OCI-LY3 (cell line): ENCODE measurements around the gene PRPSAP1.
A peak's percentile ranks its signal among the peaks of the same experiment; 100 is the strongest.

Experiments
- H2AFZ ChIP-seq: fragments of 200-600, 300-600 bp; shearing (Covaris generic); 2 replicates; pipeline ENCODE4 v1.6.0; 2014; ENCODE audit warnings: antibody characterized with exemption, low read depth, low read length
- H3K27ac ChIP-seq: fragments of 200-600, 300-600 bp; sonication (generic); 2 replicates; pipeline ENCODE4 v1.5.1; 2014; ENCODE audit warnings: mild to moderate bottlenecking, low read length, moderate library complexity, mixed read lengths
- H3K27me3 ChIP-seq: fragments of 200-600, 300-600 bp; sonication (generic); 2 replicates; pipeline ENCODE4 v1.6.1; 2014; ENCODE audit warnings: low read depth, low read length, mixed read lengths
- H3K36me3 ChIP-seq: fragments of 200-600, 300-600 bp; sonication (generic); replicated peaks from 2 replicates; pipeline ENCODE3; 2014; ENCODE audit warnings: low read depth, low read length, mixed read lengths
- H3K4me1 ChIP-seq: fragments of 300-600, 200-600 bp; sonication (generic); 2 replicates; pipeline ENCODE4 v1.6.1; 2014; ENCODE audit warnings: low read length, mixed read lengths
- H3K4me2 ChIP-seq: fragments of 200-600, 300-600 bp; sonication (generic); 2 replicates; pipeline ENCODE4 v1.6.1; 2014; ENCODE audit warnings: low read length, mixed read lengths
- H3K4me3 ChIP-seq: fragments of 300-600, 200-600 bp; sonication (generic); 2 replicates; pipeline ENCODE4 v1.5.1; 2014; ENCODE audit warnings: antibody characterized with exemption, mild to moderate bottlenecking, low read length, moderate library complexity
- H3K79me2 ChIP-seq: fragments of 300-600, 200-600 bp; shearing (Covaris generic); 2 replicates; pipeline ENCODE4 v1.6.1; 2014; ENCODE audit warnings: mild to moderate bottlenecking, low read length, mixed read lengths
- H3K9ac ChIP-seq: fragments of 300-600, 200-600 bp; shearing (Covaris generic); 2 replicates; pipeline ENCODE4 v1.6.0; 2014; ENCODE audit warnings: mild to moderate bottlenecking, low read length, moderate library complexity
- H3K9me3 ChIP-seq: fragments of 200-600, 300-600 bp; shearing (Covaris generic); 2 replicates; pipeline ENCODE4 v1.6.1; 2014; ENCODE audit warnings: low read length, mixed read lengths; ENCODE audit not compliant: insufficient read depth
- H4K20me1 ChIP-seq: fragments of 200-600, 300-600 bp; sonication (generic); 2 replicates; pipeline ENCODE4 v1.6.1; 2016; ENCODE audit warnings: low read length, mixed read lengths; ENCODE audit not compliant: insufficient read depth
- EZH2phosphoT487 ChIP-seq: fragments of 200-600 bp; shearing (Covaris generic); IDR thresholded peaks from 2 replicates; pipeline ENCODE4 v1.6.1; 2018; ENCODE audit warnings: antibody characterized with exemption, mixed run types, low read depth
- TF ChIP-seq, protein P1 (sequence below): fragments of 200-600, 300-600 bp; sonication (generic); IDR thresholded peaks from 2 replicates; pipeline ENCODE4 v1.5.1; 2014; ENCODE audit warnings: antibody characterized with exemption, low read length, low read depth

The PRPSAP1 gene, protein sequence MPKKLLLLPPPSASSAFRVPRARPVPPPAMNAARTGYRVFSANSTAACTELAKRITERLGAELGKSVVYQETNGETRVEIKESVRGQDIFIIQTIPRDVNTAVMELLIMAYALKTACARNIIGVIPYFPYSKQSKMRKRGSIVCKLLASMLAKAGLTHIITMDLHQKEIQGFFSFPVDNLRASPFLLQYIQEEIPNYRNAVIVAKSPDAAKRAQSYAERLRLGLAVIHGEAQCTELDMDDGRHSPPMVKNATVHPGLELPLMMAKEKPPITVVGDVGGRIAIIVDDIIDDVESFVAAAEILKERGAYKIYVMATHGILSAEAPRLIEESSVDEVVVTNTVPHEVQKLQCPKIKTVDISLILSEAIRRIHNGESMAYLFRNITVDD

DNA sequence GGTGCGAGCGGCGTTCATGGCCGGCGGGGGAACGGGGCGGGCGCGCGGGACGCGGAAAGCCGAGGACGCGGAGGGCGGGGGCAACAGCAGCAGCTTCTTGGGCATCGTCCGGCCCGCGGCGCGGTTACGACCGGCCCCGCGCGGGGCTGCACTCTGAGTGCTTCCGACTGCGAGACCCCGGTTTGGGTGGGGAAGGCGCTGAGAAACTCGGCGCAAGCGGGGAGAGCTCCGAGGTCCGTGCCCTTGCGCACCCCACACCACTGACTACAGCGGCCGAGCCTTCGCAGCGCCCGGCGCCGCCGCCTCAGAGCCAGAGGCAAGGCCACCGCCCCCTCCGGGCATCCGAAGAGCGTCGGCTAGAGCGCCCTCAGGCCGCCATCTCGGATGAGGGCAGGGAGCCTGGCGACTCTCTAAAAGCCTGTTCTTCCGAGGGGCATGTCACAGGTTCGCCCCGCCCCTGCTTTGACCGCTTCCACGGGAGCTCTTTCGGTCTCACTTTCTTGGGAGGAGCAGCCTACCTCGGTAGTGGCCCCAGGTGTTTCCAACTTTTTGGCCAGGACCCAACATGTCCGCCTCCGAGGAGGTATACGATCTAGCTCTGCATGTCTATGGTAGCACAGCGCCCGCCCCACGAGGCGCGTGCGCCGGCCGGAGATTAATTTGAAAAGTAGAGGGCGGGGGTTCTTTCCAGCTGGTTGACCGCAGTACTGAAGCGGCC, at the start of gene PRPSAP1:
Gene PRPSAP1, minus strand, starts transcription at position 318 of the 718 bp plus-strand sequence. Its CDS starts 213 bp downstream, at position 105.
- H2AFZ ChIP-seq, result peak within 1 kb of the TSS; percentile 95
- no peaks in the 10 kb centered on the region for H3K36me3 ChIP-seq
- no peak for TF ChIP-seq EZH2phosphoT487
- TF ChIP-seq, protein P1, sequence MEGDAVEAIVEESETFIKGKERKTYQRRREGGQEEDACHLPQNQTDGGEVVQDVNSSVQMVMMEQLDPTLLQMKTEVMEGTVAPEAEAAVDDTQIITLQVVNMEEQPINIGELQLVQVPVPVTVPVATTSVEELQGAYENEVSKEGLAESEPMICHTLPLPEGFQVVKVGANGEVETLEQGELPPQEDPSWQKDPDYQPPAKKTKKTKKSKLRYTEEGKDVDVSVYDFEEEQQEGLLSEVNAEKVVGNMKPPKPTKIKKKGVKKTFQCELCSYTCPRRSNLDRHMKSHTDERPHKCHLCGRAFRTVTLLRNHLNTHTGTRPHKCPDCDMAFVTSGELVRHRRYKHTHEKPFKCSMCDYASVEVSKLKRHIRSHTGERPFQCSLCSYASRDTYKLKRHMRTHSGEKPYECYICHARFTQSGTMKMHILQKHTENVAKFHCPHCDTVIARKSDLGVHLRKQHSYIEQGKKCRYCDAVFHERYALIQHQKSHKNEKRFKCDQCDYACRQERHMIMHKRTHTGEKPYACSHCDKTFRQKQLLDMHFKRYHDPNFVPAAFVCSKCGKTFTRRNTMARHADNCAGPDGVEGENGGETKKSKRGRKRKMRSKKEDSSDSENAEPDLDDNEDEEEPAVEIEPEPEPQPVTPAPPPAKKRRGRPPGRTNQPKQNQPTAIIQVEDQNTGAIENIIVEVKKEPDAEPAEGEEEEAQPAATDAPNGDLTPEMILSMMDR, result no peak
- H3K27ac ChIP-seq, result peak within 1 kb of the TSS; percentile 74
- H4K20me1 ChIP-seq, result no peaks in the 10 kb centered on the region
- no peaks in the 10 kb centered on the region for H3K27me3 ChIP-seq
- H3K4me2 ChIP-seq, result peak within 1 kb of the TSS; percentile 93
- H3K9ac ChIP-seq, result peak within 1 kb of the TSS; percentile 80
- H3K4me1 ChIP-seq, result peaks cover 19% of the 10 kb centered on the region
- H3K79me2 ChIP-seq, result peaks cover 6% of the 10 kb centered on the region
- no peaks in the 10 kb centered on the region for H3K9me3 ChIP-seq
- peak within 1 kb of the TSS; percentile 93 for H3K4me3 ChIP-seq

DNA sequence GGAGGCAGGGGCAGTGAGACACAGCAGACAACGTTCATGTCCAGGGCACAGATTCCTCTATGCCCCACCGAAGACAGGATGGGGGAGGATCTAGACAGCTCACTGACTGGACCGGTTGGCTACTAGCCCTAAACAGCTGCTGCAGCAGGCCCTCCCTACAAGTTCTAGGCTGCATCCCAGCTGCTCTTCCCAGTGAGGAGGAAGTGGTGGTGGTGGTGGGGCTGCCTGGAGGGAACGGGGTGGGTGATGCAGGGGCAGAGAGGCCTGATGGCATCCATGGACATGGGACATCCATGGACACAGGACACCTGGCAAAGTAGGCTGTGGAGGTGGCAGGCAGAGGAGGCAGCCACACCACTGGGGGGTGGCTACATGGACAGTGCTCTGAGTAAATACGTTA, 49.0 kb upstream of the PRPSAP1 start:
- H3K4me3 ChIP-seq, result no peak overlapping the region
- H3K4me2 ChIP-seq, result no peak overlapping the region
- H3K9ac ChIP-seq, result no peak overlapping the region
- H3K36me3 ChIP-seq, result peaks cover 24% of the 10 kb centered on the region
- H3K4me1 ChIP-seq, result peaks cover 8% of the 10 kb centered on the region
- H3K27ac ChIP-seq, result no peak overlapping the region
- peaks cover 10% of the 10 kb centered on the region for H4K20me1 ChIP-seq
- H2AFZ ChIP-seq, result no peak overlapping the region
- TF ChIP-seq EZH2phosphoT487, result no peak
- TF ChIP-seq, protein P1, result no peak
- H3K79me2 ChIP-seq, result peaks cover 9% of the 10 kb centered on the region
- H3K27me3 ChIP-seq, result no peaks in the 10 kb centered on the region
- no peaks in the 10 kb centered on the region for H3K9me3 ChIP-seq

DNA sequence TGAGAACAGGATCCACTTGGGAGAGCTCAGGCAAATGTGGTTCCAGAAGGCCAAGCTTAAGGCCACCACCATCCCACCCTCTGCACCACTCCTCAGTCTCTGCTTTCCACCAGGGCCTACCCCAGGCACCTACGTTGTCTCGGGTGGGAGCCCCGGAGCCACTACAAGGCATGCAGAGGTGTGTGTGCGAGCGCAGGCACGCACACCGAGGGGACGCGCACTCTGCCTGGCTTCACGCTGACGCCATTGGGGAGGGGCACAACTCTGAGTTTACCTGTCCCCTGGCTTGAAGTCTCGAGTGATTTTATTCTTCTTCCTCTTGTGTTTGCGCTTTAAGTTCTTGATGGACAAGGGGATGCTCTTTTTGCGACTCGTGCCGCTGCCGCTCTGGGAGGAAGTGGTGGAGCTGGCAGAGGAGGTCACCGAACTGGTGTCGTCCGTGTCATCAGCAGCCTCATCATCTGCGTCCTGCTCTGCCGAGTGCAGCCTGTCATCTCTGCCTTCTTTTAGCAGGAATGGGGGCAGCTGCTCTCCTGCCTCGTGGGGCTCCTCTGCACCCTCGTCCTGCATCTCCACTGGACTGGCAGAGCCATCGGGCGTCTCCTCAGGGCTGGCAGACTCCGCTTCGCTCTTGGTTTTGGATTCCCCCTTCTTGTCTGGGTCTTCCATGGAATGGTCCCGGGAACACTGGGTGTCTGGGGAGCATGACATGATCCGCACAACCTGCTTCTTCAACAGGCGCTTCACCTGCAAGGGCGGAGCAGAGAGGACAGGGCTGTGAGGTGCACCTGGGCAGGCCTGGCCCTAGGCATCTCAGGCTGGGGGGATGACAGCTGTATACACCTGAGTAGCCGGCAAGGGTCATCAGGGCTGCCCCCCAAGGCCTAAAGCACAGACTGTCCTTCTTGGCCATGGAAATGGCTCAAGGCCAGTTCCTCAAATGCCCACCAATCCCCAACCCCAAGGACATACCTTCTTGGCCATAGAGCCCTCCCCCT, 45.8 kb upstream of the PRPSAP1 start:
- H3K4me2 ChIP-seq, result no peak overlapping the region
- H3K4me1 ChIP-seq, result no peaks in the 10 kb centered on the region
- H3K36me3 ChIP-seq, result peaks cover 42% of the 10 kb centered on the region
- no peaks in the 10 kb centered on the region for H4K20me1 ChIP-seq
- H3K9ac ChIP-seq, result no peak overlapping the region
- H3K27ac ChIP-seq, result no peak overlapping the region
- H2AFZ ChIP-seq, result no peak overlapping the region
- no peak for TF ChIP-seq EZH2phosphoT487
- TF ChIP-seq, protein P1, result no peak
- no peaks in the 10 kb centered on the region for H3K9me3 ChIP-seq
- H3K79me2 ChIP-seq, result no peaks in the 10 kb centered on the region
- H3K27me3 ChIP-seq, result no peaks in the 10 kb centered on the region
- H3K4me3 ChIP-seq, result no peak overlapping the region
